HG03457 (cell line): ENCODE data around the gene RC3H1.
"Not testable (repeated sequence)": the region's sequence is repeated elsewhere in the genome, so short reads cannot be mapped to it uniquely, and the experiment has no call there.

Source experiments
- ATAC-seq: cut with Tn5 transposase; IDR thresholded peaks from one replicate; pipeline ENCODE4 v1.9.1; 2021; ENCODE audit warnings: moderate number of reproducible peaks; ENCODE audit not compliant: unreplicated experiment

Gene RC3H1

GRCh38 chr1:174022080-174022975 lies at the start of gene RC3H1:
Gene RC3H1, minus strand, starts transcription at chr1:174022357. Its CDS starts 29,372 bp downstream, at chr1:173992985.
- peak; percentile 76 for ATAC-seq

GRCh38 chr1:174070614-174071013 lies 48.5 kb upstream of the RC3H1 start:
- no peak for ATAC-seq

- no peak for ATAC-seq
Measured at GRCh38 chr1:174068000-174068399, 45.8 kb upstream of the RC3H1 start.

- no peak for ATAC-seq
Measured at GRCh38 chr1:174060090-174060489, 37.9 kb upstream of the RC3H1 start.

- ATAC-seq = no peak
Measured at GRCh38 chr1:174058624-174059023, 36.5 kb upstream of the RC3H1 start.

- not testable (repeated sequence) for ATAC-seq
Measured at GRCh38 chr1:174056609-174057008, 34.5 kb upstream of the RC3H1 start.

GRCh38 chr1:174055797-174056196 lies 33.6 kb upstream of the RC3H1 start:
- not testable (repeated sequence) for ATAC-seq

- no peak for ATAC-seq
Measured at GRCh38 chr1:174053826-174054225, 31.7 kb upstream of the RC3H1 start.

- ATAC-seq = no peak
Measured at GRCh38 chr1:174052621-174053020, 30.5 kb upstream of the RC3H1 start.

- ATAC-seq = no peak
Measured at GRCh38 chr1:174051956-174052355, 29.8 kb upstream of the RC3H1 start.

GRCh38 chr1:174049514-174049913 lies 27.4 kb upstream of the RC3H1 start:
- no peak for ATAC-seq

- ATAC-seq = no peak
Measured at GRCh38 chr1:174044418-174045222, 22.5 kb upstream of the RC3H1 start.

- not testable (repeated sequence) for ATAC-seq
Measured at GRCh38 chr1:174042509-174042908, 20.4 kb upstream of the RC3H1 start.

- no peak for ATAC-seq
Measured at GRCh38 chr1:174041369-174041768, 19.2 kb upstream of the RC3H1 start.

GRCh38 chr1:174040387-174040786 lies 18.2 kb upstream of the RC3H1 start:
- ATAC-seq = no peak

- no peak for ATAC-seq
Measured at GRCh38 chr1:174039027-174039426, 16.9 kb upstream of the RC3H1 start.

GRCh38 chr1:174036798-174037197 lies 14.6 kb upstream of the RC3H1 start:
- ATAC-seq = no peak

- no peak for ATAC-seq
Measured at GRCh38 chr1:174036204-174036603, 14.0 kb upstream of the RC3H1 start.

- no peak for ATAC-seq
Measured at GRCh38 chr1:174032671-174033222, 10.6 kb upstream of the RC3H1 start.

GRCh38 chr1:174031099-174031498 lies 8.9 kb upstream of the RC3H1 start:
- ATAC-seq = no peak

- no peak for ATAC-seq
Measured at GRCh38 chr1:174028495-174028894, 6.3 kb upstream of the RC3H1 start.

- ATAC-seq = no peak
Measured at GRCh38 chr1:174023440-174023839, 1.3 kb upstream of the RC3H1 start.
